ENCODE results near the gene SCN10A. TPM values are rescaled to one million over a fixed set of nuclear protein-coding genes. Genes with fewer than 3 reads are reported as not detected.

SCN10A gene
- total and polyA plus RNA-seq, 2 experiments from 2014 or later: 0.03 TPM; not detected in 1

GRCh38 chr3:38647217-38647970, 168.6 kb downstream of the SCN10A start:
- peaks cover 43% of the 10 kb centered on the region for H3K27me3 ChIP-seq (ENCODE audit: insufficient read depth)

More at GRCh38 chr3:38647217-38647970, 168.6 kb downstream of the SCN10A start:
- Histone ChIP-seq H3K9me2 (ENCODE audit: insufficient read depth) (no peaks in the 10 kb centered on the region), H4K20me1 (replicated peaks; ENCODE audit: insufficient read depth) (peaks cover 8% of the 10 kb centered on the region), H3K4me2 (no peak overlapping the region), H3F3A (replicated peaks; ENCODE audit: low read depth) (no peaks in the 10 kb centered on the region), H2AFZ (no peak overlapping the region), H3K4me3 (no peak overlapping the region), H3K79me2 (replicated peaks; ENCODE audit: insufficient read depth) (peaks cover 5% of the 10 kb centered on the region; the same call in 1 of the 2 replicates), H3K27ac (ENCODE audit: low read depth) (no peak overlapping the region), H3K36me3 (ENCODE audit: insufficient read depth) (no peaks in the 10 kb centered on the region), H3K4me1 (ENCODE audit: insufficient read depth) (peaks cover 11% of the 10 kb centered on the region; the same call in 1 of the 2 replicates)
- Mint-ChIP-seq H3K36me3 (ENCODE audit: low read depth) (no peaks in the 10 kb centered on the region), H3K9me3 (no peaks in the 10 kb centered on the region), H3K4me3 (no peak overlapping the region), H3K4me1 (peaks cover 4% of the 10 kb centered on the region), H3K27ac (no peak overlapping the region), H3K27me3 (ENCODE audit: insufficient read depth, low read depth, poor library complexity) (peaks cover 7% of the 10 kb centered on the region)
- ATAC-seq (no peak), DNase-seq (ENCODE audit: low spot score) (no peak)
- TF ChIP-seq NANOG (IDR thresholded peaks at IDR 0.05; ENCODE audit: borderline replicate concordance): no peak
- no peak for TF ChIP-seq JUNB (IDR thresholded peaks at IDR 0.05; ENCODE audit: unreplicated experiment)
- TF ChIP-seq REST (IDR thresholded peaks at IDR 0.05; ENCODE audit: unreplicated experiment): no peak
- TF ChIP-seq CTCF (conservative IDR thresholded peaks at IDR 0.05; ENCODE audit: low read depth in 2 of 2): no peak
- no peak for TF ChIP-seq ETS1 (IDR thresholded peaks at IDR 0.05)
- no peak for TF ChIP-seq ZNF331 (CRISPR knock-in tag; IDR thresholded peaks at IDR 0.05; ENCODE audit: low read depth)
- no peak for TF ChIP-seq ZNF462 (CRISPR knock-in tag; IDR thresholded peaks at IDR 0.05)
- no peak for TF ChIP-seq POLR2AphosphoS5 (IDR thresholded peaks at IDR 0.05; ENCODE audit: low read depth)
- no peak for TF ChIP-seq CREB1 (CRISPR knock-in tag; IDR thresholded peaks at IDR 0.05; ENCODE audit: low read depth)
